HepG2 (cell line): ENCODE data around the gene RPL23. TPM values are rescaled to one million over a fixed set of nuclear protein-coding genes. Genes with fewer than 3 reads are reported as not detected.

ENCODE experiments used
- CBX5 ChIP-seq: sonication (generic); formaldehyde crosslinking; IDR thresholded peaks from 2 replicates; pipeline ENCODE4 v1.4.0; 2020; ENCODE audit warnings: missing genetic modification reagents, borderline replicate concordance
- KLF11 ChIP-seq: IDR thresholded peaks from 2 replicates; pipeline ENCODE4 v1.6.1; 2016; ENCODE audit warnings: missing compliant biosample characterization
- NRL ChIP-seq: sonication (generic); formaldehyde crosslinking; IDR thresholded peaks from 2 replicates; pipeline ENCODE4 v1.5.0; 2020; ENCODE audit warnings: missing genetic modification reagents, mild to moderate bottlenecking, moderate library complexity, borderline replicate concordance
- PBX2 ChIP-seq: IDR thresholded peaks from 2 replicates; pipeline ENCODE4 v1.6.1; 2016; ENCODE audit warnings: control low read depth
- REL ChIP-seq: sonication (generic); formaldehyde crosslinking; conservative IDR thresholded peaks from 2 replicates; pipeline ENCODE4 v1.8.0; 2022; ENCODE audit warnings: mild to moderate bottlenecking, missing genetic modification reagents, moderate library complexity
- RELA ChIP-seq: sonication (generic); formaldehyde crosslinking; IDR thresholded peaks from 2 replicates; pipeline ENCODE4 v1.4.0; 2020; ENCODE audit warnings: missing genetic modification reagents
- RXRA ChIP-seq: sonication (generic); formaldehyde crosslinking; IDR thresholded peaks from 2 replicates; pipeline ENCODE4 v1.5.1; 2020; ENCODE audit warnings: missing genetic modification reagents
- SIN3B ChIP-seq: fragments of 150-350 bp; IDR thresholded peaks from 2 replicates; pipeline ENCODE4 v1.6.1; 2014; ENCODE audit warnings: low read length
- SIX4 ChIP-seq: sonication (generic); formaldehyde crosslinking; IDR thresholded peaks from 2 replicates; pipeline ENCODE4 v1.4.0; 2020; ENCODE audit warnings: missing genetic modification reagents
- SNAPC4 ChIP-seq: sonication (generic); formaldehyde crosslinking; IDR thresholded peaks from 2 replicates; pipeline ENCODE4 v1.4.0; 2020; ENCODE audit warnings: mild to moderate bottlenecking, missing genetic modification reagents
- TBL1XR1 ChIP-seq: fragments of 150-350 bp; IDR thresholded peaks from 2 replicates; pipeline ENCODE4 v1.6.1; 2014; ENCODE audit warnings: borderline replicate concordance, low read length; ENCODE audit not compliant: partially characterized antibody
- TCF12 ChIP-seq, 2 experiments: fragments of 450-650 bp in 1 of 2; sonication (generic) in 1 of 2; formaldehyde crosslinking in 1 of 2; IDR thresholded peaks; 2 replicates each; pipeline versions ENCODE4 v1.6.1 to v1.8.0; 2017 to 2022; ENCODE audit warnings: antibody characterized with exemption in 1 of 2, mild to moderate bottlenecking in 1 of 2, missing genetic modification reagents in 1 of 2, moderate library complexity in 1 of 2
- TERF1 ChIP-seq: sonication (generic); formaldehyde crosslinking; IDR thresholded peaks from 2 replicates; pipeline ENCODE4 v1.8.0; 2022; ENCODE audit warnings: mild to moderate bottlenecking, missing genetic modification reagents, moderate library complexity
- THRA ChIP-seq: sonication (generic); formaldehyde crosslinking; IDR thresholded peaks from 2 replicates; pipeline ENCODE4 v1.4.0; 2020; ENCODE audit warnings: missing genetic modification reagents, borderline replicate concordance
- ZBTB21 ChIP-seq: sonication (generic); formaldehyde crosslinking; IDR thresholded peaks from 2 replicates; pipeline ENCODE4 v1.4.0; 2020; ENCODE audit warnings: missing genetic modification reagents
- ZBTB7B ChIP-seq: sonication (generic); formaldehyde crosslinking; IDR thresholded peaks from 2 replicates; pipeline ENCODE4 v1.4.0; 2020; ENCODE audit warnings: missing genetic modification reagents
- ZNF30 ChIP-seq: sonication (generic); formaldehyde crosslinking; IDR thresholded peaks from 2 replicates; pipeline ENCODE4 v1.5.0; 2020; ENCODE audit warnings: mild to moderate bottlenecking, missing genetic modification reagents
- ZNF331 ChIP-seq: sonication (generic); formaldehyde crosslinking; IDR thresholded peaks from 2 replicates; pipeline ENCODE4 v1.4.0; 2020; ENCODE audit warnings: missing genetic modification reagents
- ZNF530 ChIP-seq: sonication (generic); formaldehyde crosslinking; IDR thresholded peaks from 2 replicates; pipeline ENCODE4 v1.5.0; 2020; ENCODE audit warnings: low read depth, mild to moderate bottlenecking, missing genetic modification reagents
- ZNF747 ChIP-seq: sonication (generic); formaldehyde crosslinking; IDR thresholded peaks from 2 replicates; pipeline ENCODE4 v1.8.1; 2023; ENCODE audit warnings: missing genetic modification reagents, mild to moderate bottlenecking, borderline replicate concordance
- polyA plus RNA-seq, 8 experiments: library from polyadenylated mRNA; depleted of rRNA in 3 of 8; stranded (reverse) in 7 of 8; unstranded in 1 of 8; fragments of >200 nt; fragmentation: Illumina TruSeq in 4 of 8; extraction: Trizol in 4 of 8; gene quantifications; 2 replicates each; pipeline versions ENCODE4 v1.2.1 to v1.2.3, GENCODE V29; 2011 to 2016; ENCODE audit warnings: low read depth in 4 of 8, missing spikeins in 1 of 8, mixed read lengths in 1 of 8; ENCODE audit not compliant: insufficient read depth in 1 of 8
- total RNA-seq, 5 experiments: library from RNA; depleted of rRNA; stranded (reverse); fragments of >200 nt; fragmentation: Illumina TruSeq; extraction: Trizol; gene quantifications; 2 replicates each; pipeline ENCODE4 v1.2.3, GENCODE V29; 2016; ENCODE audit warnings: low read depth in 1 of 5

RPL23 gene
- total and polyA plus RNA-seq, 2 of the 13 experiments (the other 11 are each of a cell fraction or from before 2014, with no cell fraction given) = 2,790 to 4,860 TPM

GRCh38 chr17:38868817-38869525, 15.4 kb upstream of the RPL23 start (continued):
- no peak for TF ChIP-seq RELA
- peak; percentile 60; the same call in 1 of the 2 replicates for TF ChIP-seq REL (CRISPR knock-in tag)
- 0 out of 2 replicates have a peak, but pooled peaks have one; percentile 2 for TF ChIP-seq SNAPC4 (CRISPR knock-in tag)
- peak; percentile 83; the same call in 1 of the 2 replicates for TF ChIP-seq ZNF747 (CRISPR knock-in tag)
- no peak for TF ChIP-seq TCF12 (IDR thresholded peaks at IDR 0.05)
- TF ChIP-seq TCF12 (CRISPR knock-in tag; IDR thresholded peaks at IDR 0.05) = no peak
- no peak for TF ChIP-seq SIX4 (CRISPR knock-in tag)
- peak; percentile 61; the same call in 1 of the 2 replicates for TF ChIP-seq ZBTB7B (CRISPR knock-in tag)
- peak; percentile 43; the same call in 1 of the 2 replicates for TF ChIP-seq THRA (CRISPR knock-in tag)
- TF ChIP-seq TERF1 (CRISPR knock-in tag) = no peak
- no peak for TF ChIP-seq ZNF530 (CRISPR knock-in tag)
- no peak for TF ChIP-seq SIN3B
- TF ChIP-seq PBX2 (CRISPR knock-in tag) = no peak
- TF ChIP-seq CBX5 = peak; percentile 62; the same call in 1 of the 2 replicates
- no peak for TF ChIP-seq NRL (CRISPR knock-in tag)
- 0 out of 2 replicates have a peak, but pooled peaks have one; percentile 47 for TF ChIP-seq ZBTB21 (CRISPR knock-in tag)
- peak; percentile 68 for TF ChIP-seq ZNF331 (CRISPR knock-in tag)
- TF ChIP-seq KLF11 = peak; percentile 80; the same call in 1 of the 2 replicates
- TF ChIP-seq RXRA (CRISPR knock-in tag) = peak; percentile 56; the same call in 1 of the 2 replicates
- 0 out of 2 replicates have a peak, but pooled peaks have one; percentile 13 for TF ChIP-seq ZNF30 (CRISPR knock-in tag)
- peak; percentile 68 for TF ChIP-seq TBL1XR1
